Osteocyte (in vitro differentiated cells): Measurements from ENCODE around the gene TPP1. TPM values are rescaled to one million over a fixed set of nuclear protein-coding genes. Genes with fewer than 3 reads are reported as not detected.

ENCODE experiments used
- DNase-seq: peaks from one replicate; pipeline ENCODE4 v3.0.0; 2021; ENCODE audit warnings: mixed read lengths; ENCODE audit not compliant: unreplicated experiment; ENCODE audit errors: extremely low spot score
- H3K27ac Mint-ChIP-seq: one replicate; pipeline ENCODE4 v1.8.0; 2021; ENCODE audit warnings: mild to moderate bottlenecking, mixed read lengths; ENCODE audit not compliant: unreplicated experiment
- H3K27me3 Mint-ChIP-seq: one replicate; pipeline ENCODE4 v1.8.0; 2021; ENCODE audit warnings: mixed read lengths; ENCODE audit not compliant: unreplicated experiment
- H3K36me3 Mint-ChIP-seq: one replicate; pipeline ENCODE4 v1.8.0; 2021; ENCODE audit warnings: mixed read lengths; ENCODE audit not compliant: unreplicated experiment
- H3K4me1 Mint-ChIP-seq: one replicate; pipeline ENCODE4 v1.8.0; 2021; ENCODE audit warnings: mixed read lengths; ENCODE audit not compliant: unreplicated experiment
- H3K4me3 Mint-ChIP-seq: one replicate; pipeline ENCODE4 v1.8.0; 2021; ENCODE audit warnings: mild to moderate bottlenecking, moderate library complexity, mixed read lengths; ENCODE audit not compliant: unreplicated experiment
- H3K9me3 Mint-ChIP-seq: one replicate; pipeline ENCODE4 v1.8.0; 2021; ENCODE audit warnings: mixed read lengths; ENCODE audit not compliant: unreplicated experiment
- total RNA-seq: library from RNA; stranded (reverse); gene quantifications from 2 replicates; pipeline ENCODE4 v1.2.1, GENCODE V29; 2021
- TF ChIP-seq, protein P1 (sequence below): fragments of 200-600 bp; sonication (generic); IDR thresholded peaks from 2 replicates; pipeline ENCODE4 v1.5.0; 2021; ENCODE audit warnings: antibody characterized with exemption, mild to moderate bottlenecking, moderate library complexity

The TPP1 gene
- total RNA-seq, 1 donor from 2014 or later = 157 TPM

DNA sequence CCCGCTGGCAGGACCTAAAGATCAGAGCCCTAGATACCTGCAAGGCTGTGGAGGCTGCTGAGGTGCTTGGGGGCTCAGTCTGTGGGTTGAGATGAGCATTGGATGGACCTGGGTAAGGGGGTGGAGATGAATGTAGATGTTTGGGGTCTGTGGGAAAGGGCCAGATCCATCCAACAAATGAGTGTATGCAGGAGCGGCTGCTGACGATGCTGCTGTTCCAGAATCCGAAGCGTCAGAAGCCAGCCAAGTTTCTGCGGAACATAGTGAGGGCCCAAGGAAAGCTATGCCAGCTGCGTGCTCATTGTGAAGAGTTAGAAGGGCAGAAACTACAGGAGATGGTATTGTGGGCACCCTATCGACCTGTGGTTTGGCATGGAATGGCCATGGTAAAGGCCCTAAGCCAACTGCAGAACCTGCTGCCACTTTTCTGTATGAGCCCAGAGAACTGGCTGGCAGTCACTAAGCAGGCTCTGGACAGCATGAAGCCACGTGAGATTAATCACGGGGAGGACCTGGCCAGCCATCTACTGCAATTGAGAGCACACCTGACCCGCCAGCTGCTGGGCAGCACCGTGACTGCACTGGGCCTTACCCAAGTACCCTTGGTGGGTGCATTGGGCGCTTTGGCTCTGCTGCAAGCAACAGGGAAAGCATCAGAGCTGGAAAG, 52.4 kb downstream of the TPP1 start:
- Mint-ChIP-seq H3K4me1 (peaks cover 10% of the 10 kb centered on the region), H3K27me3 (no peaks in the 10 kb centered on the region), H3K4me3 (no peak overlapping the region), H3K36me3 (no peaks in the 10 kb centered on the region), H3K27ac (no peak overlapping the region), H3K9me3 (no peaks in the 10 kb centered on the region)
- DNase-seq = no peak
- TF ChIP-seq, protein P1, sequence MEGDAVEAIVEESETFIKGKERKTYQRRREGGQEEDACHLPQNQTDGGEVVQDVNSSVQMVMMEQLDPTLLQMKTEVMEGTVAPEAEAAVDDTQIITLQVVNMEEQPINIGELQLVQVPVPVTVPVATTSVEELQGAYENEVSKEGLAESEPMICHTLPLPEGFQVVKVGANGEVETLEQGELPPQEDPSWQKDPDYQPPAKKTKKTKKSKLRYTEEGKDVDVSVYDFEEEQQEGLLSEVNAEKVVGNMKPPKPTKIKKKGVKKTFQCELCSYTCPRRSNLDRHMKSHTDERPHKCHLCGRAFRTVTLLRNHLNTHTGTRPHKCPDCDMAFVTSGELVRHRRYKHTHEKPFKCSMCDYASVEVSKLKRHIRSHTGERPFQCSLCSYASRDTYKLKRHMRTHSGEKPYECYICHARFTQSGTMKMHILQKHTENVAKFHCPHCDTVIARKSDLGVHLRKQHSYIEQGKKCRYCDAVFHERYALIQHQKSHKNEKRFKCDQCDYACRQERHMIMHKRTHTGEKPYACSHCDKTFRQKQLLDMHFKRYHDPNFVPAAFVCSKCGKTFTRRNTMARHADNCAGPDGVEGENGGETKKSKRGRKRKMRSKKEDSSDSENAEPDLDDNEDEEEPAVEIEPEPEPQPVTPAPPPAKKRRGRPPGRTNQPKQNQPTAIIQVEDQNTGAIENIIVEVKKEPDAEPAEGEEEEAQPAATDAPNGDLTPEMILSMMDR = no peak

DNA sequence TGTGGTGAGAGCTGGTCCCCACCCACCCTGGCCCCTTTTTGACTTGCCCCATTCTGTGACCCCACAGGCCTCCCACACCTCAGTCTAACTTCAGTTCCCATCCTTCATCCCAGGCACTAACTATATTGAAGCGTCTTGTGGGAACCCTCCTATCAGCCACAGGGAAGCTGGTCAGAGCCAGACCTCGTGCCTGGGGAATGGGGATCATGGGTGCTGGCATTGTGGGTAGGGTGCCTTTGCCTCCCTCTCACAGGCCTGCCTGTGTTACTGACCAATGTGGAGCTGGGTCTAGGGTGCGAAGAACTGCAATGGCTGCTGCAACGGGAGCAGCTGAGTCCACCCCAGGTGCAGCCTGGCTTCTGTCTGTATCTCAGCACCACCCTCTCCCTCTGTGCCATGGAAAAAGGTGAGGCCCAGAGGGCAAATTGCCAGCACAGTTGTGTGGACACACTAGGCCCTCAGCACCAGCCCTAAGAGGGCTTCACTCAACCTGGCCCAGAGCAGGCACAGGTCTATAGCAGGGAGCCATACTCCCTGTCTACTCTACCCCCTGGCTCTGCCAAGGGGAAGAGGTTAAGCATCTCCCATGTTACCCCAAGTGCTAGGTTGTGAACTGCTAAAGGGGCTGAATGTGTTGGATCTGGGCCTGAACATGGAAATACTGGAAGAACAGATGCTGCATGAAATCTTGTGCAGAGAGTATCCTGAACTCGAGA, 53.1 kb downstream of the TPP1 start:
- Mint-ChIP-seq H3K36me3 (no peaks in the 10 kb centered on the region), H3K27me3 (no peaks in the 10 kb centered on the region), H3K27ac (no peak overlapping the region), H3K4me3 (no peak overlapping the region), H3K9me3 (no peaks in the 10 kb centered on the region), H3K4me1 (peaks cover 9% of the 10 kb centered on the region)
- no peak for DNase-seq
- TF ChIP-seq, protein P1 = no peak

DNA sequence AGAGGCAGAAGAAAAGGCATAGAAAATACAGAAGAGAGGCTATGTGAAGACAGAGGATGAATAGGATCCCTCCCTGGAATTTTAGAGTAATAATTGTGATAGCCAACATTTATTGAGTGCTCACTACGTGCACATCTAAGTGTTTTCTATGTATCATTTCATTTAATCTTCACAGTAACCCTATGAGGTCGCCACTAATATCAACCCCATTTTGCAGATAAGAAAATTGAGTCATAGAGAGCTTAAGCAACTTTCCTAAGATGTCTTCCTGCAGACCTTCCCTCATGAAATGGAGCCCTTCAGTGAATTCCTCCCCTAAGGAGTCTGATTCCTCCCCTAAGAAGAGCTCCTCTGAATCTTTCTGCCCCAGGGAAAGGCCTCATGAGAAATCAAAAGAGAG, 53.9 kb downstream of the TPP1 start:
- peaks cover 9% of the 10 kb centered on the region for H3K4me1 Mint-ChIP-seq
- H3K36me3 Mint-ChIP-seq = no peaks in the 10 kb centered on the region
- TF ChIP-seq, protein P1 = no peak
- H3K27ac Mint-ChIP-seq = no peak overlapping the region
- no peaks in the 10 kb centered on the region for H3K9me3 Mint-ChIP-seq
- no peak overlapping the region for H3K4me3 Mint-ChIP-seq
- no peak for DNase-seq
- H3K27me3 Mint-ChIP-seq = no peaks in the 10 kb centered on the region

DNA sequence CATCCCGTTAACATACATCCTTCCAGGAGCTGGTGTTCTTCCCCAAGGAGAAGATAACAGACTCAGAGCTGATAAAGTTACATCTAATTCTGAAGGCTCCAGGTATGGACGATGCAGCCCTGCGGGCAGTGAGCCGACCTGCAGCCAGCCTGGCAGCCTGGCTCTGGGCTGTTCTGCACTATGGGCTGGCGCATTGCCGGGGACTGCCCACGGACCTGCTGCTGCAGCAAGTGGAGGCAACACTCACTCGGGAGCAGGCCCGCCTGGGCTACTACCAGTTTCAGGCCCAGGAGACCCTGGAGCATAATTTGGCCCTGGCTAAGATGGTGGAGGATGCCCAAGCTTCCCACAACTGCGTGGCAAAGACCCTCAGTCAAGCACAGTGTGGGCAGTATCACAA, 55.6 kb downstream of the TPP1 start:
- TF ChIP-seq, protein P1 = no peak
- H3K36me3 Mint-ChIP-seq = no peaks in the 10 kb centered on the region
- no peaks in the 10 kb centered on the region for H3K27me3 Mint-ChIP-seq
- H3K4me3 Mint-ChIP-seq = no peak overlapping the region
- H3K27ac Mint-ChIP-seq = no peak overlapping the region
- peaks cover 5% of the 10 kb centered on the region for H3K4me1 Mint-ChIP-seq
- H3K9me3 Mint-ChIP-seq = no peaks in the 10 kb centered on the region
- no peak for DNase-seq

DNA sequence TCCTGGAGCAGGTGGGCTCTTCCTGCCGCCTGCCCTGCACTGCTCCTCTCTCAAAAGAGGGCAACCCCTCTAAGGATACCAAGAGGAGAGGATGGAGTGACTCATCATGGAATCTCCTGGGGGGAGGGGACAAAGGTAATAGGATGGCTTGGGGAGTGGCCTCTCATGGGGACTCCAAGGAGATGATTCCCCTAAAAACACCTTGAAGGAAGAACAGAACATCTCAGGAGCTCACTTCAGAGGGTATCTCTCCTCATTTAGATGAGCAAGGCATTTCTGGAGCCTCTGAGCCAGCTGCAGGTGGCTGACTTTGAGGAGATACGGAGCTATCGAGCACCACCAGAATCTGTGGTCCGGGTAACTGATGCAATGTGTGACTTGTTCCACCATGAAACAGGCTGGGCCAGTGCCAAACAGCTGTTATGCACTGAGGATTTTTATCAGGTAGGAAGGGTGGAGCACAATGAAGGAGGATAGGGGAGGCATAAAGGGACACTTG, 56.1 kb downstream of the TPP1 start:
- Mint-ChIP-seq H3K27me3 (no peaks in the 10 kb centered on the region), H3K36me3 (no peaks in the 10 kb centered on the region), H3K9me3 (no peaks in the 10 kb centered on the region), H3K4me3 (no peak overlapping the region), H3K4me1 (peaks cover under 1% of the 10 kb centered on the region), H3K27ac (no peak overlapping the region)
- DNase-seq = no peak
- TF ChIP-seq, protein P1 = no peak
